Kidney (tissue), 14 donors: ENCODE data around the gene RAB40A. TPM values are rescaled to one million over a fixed set of nuclear protein-coding genes. Genes with fewer than 3 reads are reported as not detected.

Source experiments
- DNase-seq, 5 donors: peaks; one replicate each; pipeline ENCODE4 v3.0.0-alpha.2; 2013 to 2020
- FAIRE-seq: peaks from 2 replicates; lab custom pipeline; 2012; peaks lifted over from hg19 to GRCh38; lab: Jason Lieb, UNC
- H3K27ac ChIP-seq, 2 donors: one replicate each; pipeline ENCODE4 v1.7.0; 2013; ENCODE audit warnings: low read depth in 2 of 2, low read length in 2 of 2, inconsistent platforms in 1 of 2
- H3K27me3 ChIP-seq: one replicate; pipeline ENCODE4 v1.7.1; 2013; ENCODE audit warnings: low read length, inconsistent platforms; ENCODE audit not compliant: control insufficient read depth, insufficient read depth
- H3K36me3 ChIP-seq, 3 donors: one replicate each; pipeline versions ENCODE4 v1.7.0 to v1.7.1; 2013; ENCODE audit warnings: low read length in 3 of 3, control low read depth in 1 of 3, inconsistent platforms in 1 of 3; ENCODE audit not compliant: insufficient read depth in 3 of 3, control insufficient read depth in 2 of 3
- H3K4me1 ChIP-seq, 3 donors: one replicate each; pipeline versions ENCODE4 v1.7.0 to v1.7.1; 2013; ENCODE audit warnings: low read length in 3 of 3, inconsistent platforms in 1 of 3, low read depth in 1 of 3; ENCODE audit not compliant: control insufficient read depth in 2 of 3, insufficient read depth in 2 of 3
- H3K4me3 ChIP-seq, 3 donors: one replicate each; pipeline versions ENCODE4 v1.7.0 to v1.8.1; 2013; ENCODE audit warnings: low read length in 3 of 3, control low read depth in 1 of 3, inconsistent platforms in 1 of 3
- H3K9ac ChIP-seq, 3 donors: one replicate each; pipeline versions ENCODE4 v1.7.0 to v1.7.1; 2013; ENCODE audit warnings: low read length in 3 of 3, control low read depth in 1 of 3, inconsistent platforms in 1 of 3
- H3K9me3 ChIP-seq, 3 donors: one replicate each; pipeline versions ENCODE4 v1.7.0 to v1.7.1; 2013; ENCODE audit warnings: low read length in 3 of 3, control low read depth in 1 of 3, inconsistent platforms in 1 of 3; ENCODE audit not compliant: control insufficient read depth in 2 of 3, insufficient read depth in 1 of 3
- CTCF ChIP-seq: IDR thresholded peaks from 3 replicates; pipeline ENCODE4 v1.5.1; 2012; ENCODE audit warnings: mild to moderate bottlenecking, moderate library complexity, borderline replicate concordance; ENCODE audit not compliant: insufficient read depth; ENCODE audit errors: extremely low read depth
- intact Hi-C: fragments of 100-400 bp; cut with DNase I; formaldehyde crosslinking; loops from one replicate; pipeline ENCODE4 v1.11.1; 2022
- polyA plus RNA-seq: library from polyadenylated mRNA; stranded (reverse); fragments of 350-450 nt; fragmentation: Illumina TruSeq; extraction: RNeasy Lipid Tissue Mini Kit (QIAGEN cat#74804); gene quantifications from one replicate; pipeline ENCODE4 v1.2.3, GENCODE V29; 2014; ENCODE audit warnings: low read depth, low replicate concordance; ENCODE audit not compliant: insufficient read depth
- total RNA-seq: library from RNA; stranded (reverse); fragmentation: NEBNext Ultra II Directional; extraction: Animal tissue kit (Norgen Biotek cat#: 25700); gene quantifications from one replicate; pipeline ENCODE4 v1.2.1, GENCODE V29; 2021
- donor health status: control.
- donor health status: control.
- donor health status: control.
- donor health status: control.
- donor health status: control.
- donor health status: DM: yes; HTN: yes; CAD: no.
- donor health status: Normal renal cell carcinoma (clear cell type).

The RAB40A gene
- total and polyA plus RNA-seq, 2 donors from 2014 or later: 1.4 TPM; not detected in 1

DNA sequence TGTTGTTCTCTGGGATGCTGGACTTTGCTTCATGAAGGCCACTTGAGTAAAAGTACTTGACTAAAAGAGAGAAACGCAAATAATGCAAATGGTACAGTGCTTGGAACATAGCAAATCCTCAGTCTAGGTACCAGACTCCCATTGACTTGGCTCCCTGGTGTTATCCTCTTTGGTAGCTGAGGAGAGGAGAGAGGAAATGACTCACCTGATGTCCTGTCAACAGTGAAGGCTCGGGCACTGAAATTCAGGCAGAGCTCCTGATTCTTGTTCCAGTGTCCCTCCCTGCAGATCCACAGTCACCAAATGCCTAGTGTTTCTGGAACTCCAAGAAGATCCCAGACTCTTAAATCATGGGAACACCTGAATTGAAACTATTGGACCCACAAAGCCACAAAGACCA, 43.5 kb upstream of the RAB40A start:
- Histone ChIP-seq H3K27ac (no peak overlapping the region), H3K9me3 (no peaks in the 10 kb centered on the region), H3K36me3 (no peaks in the 10 kb centered on the region), H3K9ac (no peak overlapping the region), H3K4me1 (no peaks in the 10 kb centered on the region), H3K4me3 (no peak overlapping the region), H3K27me3 (no peaks in the 10 kb centered on the region)
- intact Hi-C loops: no loop called here
- no peak for TF ChIP-seq CTCF
- DNase-seq (no peak), FAIRE-seq (no peak)

GRCh38 chrX:103560256-103560655, 41.0 kb upstream of the RAB40A start:
- H3K36me3 ChIP-seq: no peaks in the 10 kb centered on the region
- no peak for DNase-seq
- H3K9ac ChIP-seq: no peak overlapping the region
- no peak overlapping the region for H3K4me3 ChIP-seq
- intact Hi-C loops: no loop called here
- no peak for TF ChIP-seq CTCF
- H3K27me3 ChIP-seq: no peaks in the 10 kb centered on the region
- FAIRE-seq: no peak
- H3K9me3 ChIP-seq: no peaks in the 10 kb centered on the region
- H3K4me1 ChIP-seq: no peaks in the 10 kb centered on the region
- no peak overlapping the region for H3K27ac ChIP-seq

DNA sequence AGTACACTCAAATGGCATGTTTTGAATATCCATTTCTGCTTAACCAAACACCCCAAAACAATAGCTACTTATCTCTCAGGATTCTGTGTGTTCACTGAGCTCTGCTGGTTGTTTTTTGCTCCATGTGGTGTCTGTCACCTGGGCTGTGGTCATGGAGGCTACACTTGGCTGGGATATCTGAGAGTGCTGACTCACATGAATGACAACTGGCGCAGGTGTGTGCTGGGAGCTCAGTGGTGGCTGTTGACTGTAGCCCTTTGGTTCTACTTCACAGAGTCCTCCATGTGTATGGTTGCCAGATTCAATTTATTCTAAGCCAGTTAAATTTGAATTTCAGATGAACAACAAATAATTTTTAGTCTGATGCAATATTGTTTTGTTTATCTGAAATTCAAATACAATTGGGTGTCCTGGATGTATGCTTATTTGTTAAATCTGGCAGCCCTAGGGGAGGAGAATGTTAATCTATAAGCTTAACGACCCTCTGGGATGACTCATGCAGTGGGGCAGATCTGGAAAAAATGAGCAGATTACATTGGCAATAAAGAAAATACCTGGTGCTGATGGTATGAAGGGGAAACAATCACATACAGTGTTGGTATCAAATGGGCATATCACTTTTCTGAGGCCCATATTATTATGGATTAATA, 37.8 kb upstream of the RAB40A start:
- DNase-seq (no peak), FAIRE-seq (no peak)

More for the DNA sequence above, 37.8 kb upstream of the RAB40A start:
- Histone ChIP-seq H3K9ac (no peak overlapping the region), H3K4me1 (no peaks in the 10 kb centered on the region), H3K9me3 (no peaks in the 10 kb centered on the region), H3K27me3 (no peaks in the 10 kb centered on the region), H3K27ac (no peak overlapping the region), H3K4me3 (no peak overlapping the region), H3K36me3 (no peaks in the 10 kb centered on the region)
- intact Hi-C loops: no loop called here
- no peak for TF ChIP-seq CTCF
